GM21390 (cell line): ENCODE measurements around the gene ATP2B1.

Experiments used
- ATAC-seq: cut with Tn5 transposase; IDR thresholded peaks from one replicate; pipeline ENCODE4 v1.9.1; 2021; ENCODE audit not compliant: unreplicated experiment

Gene ATP2B1

DNA sequence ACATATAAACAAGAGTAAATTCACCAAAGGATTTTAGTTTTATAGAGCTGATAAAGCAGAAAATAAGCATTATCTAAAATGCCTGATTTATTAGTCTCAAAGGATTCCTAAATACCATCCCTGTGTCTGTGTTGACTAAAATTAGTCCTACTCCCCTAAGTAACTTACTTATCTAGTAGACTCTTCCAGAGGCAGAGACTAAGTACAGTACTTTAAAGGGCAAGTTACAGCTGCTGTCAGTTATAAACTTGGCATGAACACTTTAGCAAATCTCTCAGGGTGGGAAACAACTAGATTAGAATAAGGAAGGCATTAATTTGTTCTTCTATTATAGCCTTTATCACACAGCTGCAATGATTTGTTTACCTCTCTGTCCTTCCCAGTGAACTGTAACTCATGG is 46.0 kb downstream of the ATP2B1 start:
- no peak for ATAC-seq

GRCh38 chr12:89661706-89662330 is 46.8 kb downstream of the ATP2B1 start:
- ATAC-seq: peak; percentile 38

DNA sequence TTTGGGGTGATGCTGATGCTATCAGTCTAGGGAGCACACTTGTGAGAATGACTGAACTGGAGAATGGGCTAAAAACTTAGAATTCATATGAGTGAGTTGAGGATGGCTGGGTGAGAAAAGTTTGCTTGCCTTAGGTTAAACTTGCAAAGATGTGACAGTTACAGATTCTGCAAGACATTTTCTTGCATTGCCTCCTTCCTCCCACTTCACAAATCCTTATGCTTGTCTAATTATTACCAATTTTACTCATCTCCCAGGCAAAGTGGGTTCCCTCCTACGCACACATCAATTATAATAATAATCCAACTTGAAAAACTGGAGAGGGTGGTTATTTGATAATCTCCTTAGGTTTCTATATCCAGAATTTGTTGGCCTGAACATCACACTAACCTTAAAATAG is 50.9 kb downstream of the ATP2B1 start:
- ATAC-seq: no peak

- no peak for ATAC-seq
These were observed 51.6 kb downstream of the ATP2B1 start for GRCh38 chr12:89657066-89657465.

- ATAC-seq: no peak
These were observed 52.8 kb downstream of the ATP2B1 start for GRCh38 chr12:89655841-89656240.

- no peak for ATAC-seq
These were observed 57.4 kb downstream of the ATP2B1 start for GRCh38 chr12:89651192-89651591.

DNA sequence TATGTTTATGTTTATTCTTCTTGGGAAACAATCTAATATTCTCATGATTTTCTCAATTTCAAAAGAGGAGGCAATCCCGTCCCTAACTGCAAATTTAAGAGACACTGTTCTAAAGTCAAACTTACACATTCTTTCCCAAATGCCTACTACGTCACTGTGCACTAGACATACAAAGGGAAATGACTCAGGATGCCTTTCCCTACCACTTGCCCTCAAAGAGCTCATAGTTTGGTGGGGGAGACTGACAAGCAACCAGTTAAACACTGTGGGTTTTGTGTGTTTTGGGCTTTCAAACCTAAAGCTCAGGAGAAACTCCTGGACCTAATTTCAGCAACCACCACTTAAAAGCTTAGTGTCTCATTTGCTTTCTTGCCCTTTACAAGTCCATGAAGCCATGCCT is 58.4 kb downstream of the ATP2B1 start:
- ATAC-seq: no peak

GRCh38 chr12:89649820-89650219 is 58.8 kb downstream of the ATP2B1 start:
- no peak for ATAC-seq

GRCh38 chr12:89649139-89649538 is 59.5 kb downstream of the ATP2B1 start:
- no peak for ATAC-seq

DNA sequence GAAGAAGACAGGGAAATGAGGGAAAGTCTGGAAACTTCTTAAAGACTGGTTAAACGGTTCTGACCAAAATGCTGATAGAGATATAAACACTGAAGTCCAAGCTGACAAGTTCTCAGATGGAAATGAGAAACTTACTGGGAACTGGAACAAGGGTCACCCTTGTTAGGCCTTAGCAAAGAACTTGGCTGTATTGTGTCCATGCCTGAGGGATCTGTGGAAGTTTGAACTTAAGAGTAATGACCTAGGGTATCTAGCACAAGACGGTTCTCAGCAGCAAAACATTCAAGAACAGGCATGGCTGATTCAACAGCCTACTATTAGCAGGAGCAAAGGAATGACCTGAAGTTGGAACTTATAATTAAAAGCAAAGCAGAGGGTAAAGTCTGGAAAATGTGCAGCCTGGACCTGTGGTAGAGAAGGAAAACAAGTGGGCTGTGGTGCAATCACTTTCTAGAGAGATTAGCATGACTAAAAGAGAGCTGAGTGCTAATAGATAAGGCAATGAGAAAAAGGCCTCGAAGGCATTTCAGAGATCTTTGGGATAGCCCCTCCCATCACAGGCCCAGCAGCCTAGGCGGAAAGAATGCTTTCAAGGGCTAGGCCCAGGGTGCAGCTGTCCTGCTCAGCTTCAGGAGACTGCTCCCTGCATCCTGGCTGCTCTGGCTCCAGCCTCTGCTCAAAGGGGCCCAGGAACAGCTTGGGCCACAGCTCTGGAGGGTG is 60.3 kb downstream of the ATP2B1 start:
- no peak for ATAC-seq

GRCh38 chr12:89645434-89645833 is 63.2 kb downstream of the ATP2B1 start:
- ATAC-seq: no peak

- ATAC-seq: no peak
These were observed 65.7 kb downstream of the ATP2B1 start for GRCh38 chr12:89642959-89643358.

GRCh38 chr12:89636776-89637160 is 71.9 kb downstream of the ATP2B1 start:
- ATAC-seq: no peak

GRCh38 chr12:89636052-89636775 is 72.4 kb downstream of the ATP2B1 start:
- no peak for ATAC-seq

DNA sequence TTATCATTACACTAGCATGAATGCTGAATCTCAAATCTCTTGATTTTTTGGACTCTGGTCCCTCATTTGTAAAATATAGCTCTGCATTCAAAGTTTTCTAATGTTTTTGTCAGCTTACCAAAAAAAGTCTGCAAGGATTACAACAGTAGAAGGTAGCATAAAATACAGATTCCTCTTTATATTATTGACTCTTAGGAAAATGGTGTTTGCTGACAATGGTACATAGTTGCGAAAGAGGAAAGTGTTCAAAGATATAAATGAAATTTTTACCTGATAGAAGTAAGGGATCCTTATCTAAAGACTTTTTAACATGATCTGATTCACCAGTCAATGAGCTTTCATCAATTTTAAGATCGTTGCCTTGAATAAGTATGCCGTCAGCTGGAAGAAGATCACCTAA is 74.1 kb downstream of the ATP2B1 start:
- ATAC-seq: no peak

- no peak for ATAC-seq
These were observed 75.9 kb downstream of the ATP2B1 start for GRCh38 chr12:89632778-89633177.

GRCh38 chr12:89622115-89622514 is 86.5 kb downstream of the ATP2B1 start:
- no peak for ATAC-seq

DNA sequence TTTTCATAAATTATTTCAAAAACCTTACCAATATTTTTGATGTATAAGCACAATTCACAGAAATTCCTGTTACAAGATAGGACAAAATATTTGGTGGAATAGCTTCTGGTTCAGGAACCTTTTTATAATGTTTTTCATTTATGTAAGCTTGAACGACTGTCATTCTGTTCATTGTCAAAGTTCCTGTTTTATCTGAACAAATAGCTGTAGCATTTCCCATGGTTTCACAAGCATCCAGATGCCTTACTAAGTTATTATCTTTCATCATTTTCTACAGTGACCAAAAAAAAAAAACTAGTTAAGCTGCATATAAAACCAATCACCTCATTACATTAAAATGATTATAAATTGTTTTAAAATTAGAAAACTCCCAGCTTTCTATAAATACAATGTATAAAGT is 87.1 kb downstream of the ATP2B1 start:
- no peak for ATAC-seq

DNA sequence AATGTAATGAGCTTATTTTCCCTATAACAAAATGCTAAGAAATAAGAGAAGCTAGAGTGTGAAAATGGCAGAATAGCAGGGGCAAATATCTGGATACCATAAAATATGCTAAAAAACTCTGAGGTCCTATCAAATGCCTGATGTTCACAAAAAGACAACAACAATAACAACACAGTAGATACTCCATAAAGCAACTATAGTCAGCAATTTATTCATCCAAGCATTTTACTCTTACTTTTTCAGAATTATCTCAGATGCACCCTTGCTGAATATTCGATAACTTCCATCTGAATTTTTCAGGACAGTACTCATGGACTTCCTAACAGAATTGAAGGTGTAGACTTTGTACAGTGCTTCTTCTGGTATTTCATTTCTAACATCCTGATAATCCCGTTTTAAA is 88.9 kb downstream of the ATP2B1 start:
- no peak for ATAC-seq

DNA sequence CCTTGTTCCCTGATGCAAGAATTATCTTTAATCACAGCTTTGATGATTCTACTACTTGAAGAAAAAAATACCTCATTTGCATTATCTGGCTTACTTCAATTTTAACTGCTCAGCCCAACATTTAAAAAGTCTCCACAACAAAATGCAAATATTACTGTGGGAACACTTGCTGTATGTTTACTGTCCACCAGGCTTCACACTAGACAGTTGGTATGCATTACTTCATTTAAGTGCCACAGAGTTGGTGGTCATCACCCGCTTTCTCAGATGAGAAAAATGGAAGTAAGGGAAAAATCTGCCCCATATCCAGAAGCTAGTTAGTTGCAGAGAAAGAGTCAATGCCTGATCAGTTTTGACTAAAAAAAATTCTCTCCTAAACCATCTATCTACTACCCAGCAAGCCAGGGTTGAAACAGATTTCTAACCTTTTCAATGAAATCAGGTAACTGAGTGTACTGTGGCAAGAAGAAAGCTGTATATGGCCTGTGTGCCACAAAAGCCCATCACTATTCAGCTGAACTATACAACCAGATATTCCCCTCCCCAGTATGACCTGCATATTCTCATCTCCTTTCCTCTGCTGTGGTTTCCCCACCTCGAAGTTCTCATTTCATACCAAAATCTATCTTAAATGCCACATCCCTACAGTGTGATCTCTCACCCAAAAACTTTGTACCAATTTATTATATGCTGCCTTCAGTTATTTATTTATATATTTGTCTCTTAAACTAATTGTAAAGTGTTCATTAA is 90.3 kb downstream of the ATP2B1 start:
- ATAC-seq: no peak

- ATAC-seq: no peak
These were observed 98.3 kb downstream of the ATP2B1 start for GRCh38 chr12:89610366-89610765.

DNA sequence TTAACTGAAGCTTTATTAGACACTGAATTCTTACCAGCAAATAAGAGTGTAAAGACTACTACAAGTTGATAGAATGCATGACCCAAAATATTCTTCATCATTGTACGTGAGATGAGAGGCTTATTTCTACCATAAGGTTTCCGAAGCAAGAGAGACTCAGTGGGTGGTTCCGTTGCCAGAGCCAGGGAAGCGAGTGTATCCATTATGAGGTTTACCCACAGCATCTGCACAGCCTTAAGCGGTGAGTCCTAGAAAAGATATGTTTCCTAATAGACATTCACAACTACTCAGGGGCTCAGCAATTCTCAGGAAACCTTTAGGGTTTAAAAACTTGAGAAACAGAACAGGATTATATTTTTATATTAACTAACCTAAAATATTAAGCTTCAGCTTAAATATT is 105.0 kb downstream of the ATP2B1 start:
- no peak for ATAC-seq
